ENCODE results near the gene HDAC9.

HDAC9 gene

GRCh38 chr7:18820981-18821380 lies 325.4 kb downstream of the HDAC9 start:
- Histone ChIP-seq H3K4me1 (ENCODE audit: control insufficient read depth in 1 of 2, insufficient read depth in 1 of 2, low read depth in 1 of 2, low read length in 1 of 2) (no peaks in the 10 kb centered on the region), H3K9me3 (no peaks in the 10 kb centered on the region), H3K4me3 (ENCODE audit: low read depth in 1 of 2, low read length in 1 of 2) (no peak overlapping the region), H3K36me3 (no peaks in the 10 kb centered on the region), H3K27ac (no peak overlapping the region), H3K27me3 (no peaks in the 10 kb centered on the region)
- TF ChIP-seq CTCF (IDR thresholded peaks at IDR 0.05), result no peak

GRCh38 chr7:18821554-18821953 lies 326.0 kb downstream of the HDAC9 start:
- Histone ChIP-seq H3K9me3 (no peaks in the 10 kb centered on the region), H3K4me1 (ENCODE audit: control insufficient read depth in 1 of 2, insufficient read depth in 1 of 2, low read depth in 1 of 2, low read length in 1 of 2) (no peaks in the 10 kb centered on the region), H3K27me3 (no peaks in the 10 kb centered on the region), H3K27ac (no peak overlapping the region), H3K4me3 (ENCODE audit: low read depth in 1 of 2, low read length in 1 of 2) (no peak overlapping the region), H3K36me3 (no peaks in the 10 kb centered on the region)
- no peak for TF ChIP-seq CTCF (IDR thresholded peaks at IDR 0.05)

GRCh38 chr7:18824157-18824556 lies 328.6 kb downstream of the HDAC9 start:
- Histone ChIP-seq H3K9me3 (no peaks in the 10 kb centered on the region), H3K36me3 (no peaks in the 10 kb centered on the region), H3K4me3 (ENCODE audit: low read depth in 1 of 2, low read length in 1 of 2) (no peak overlapping the region), H3K4me1 (ENCODE audit: control insufficient read depth in 1 of 2, insufficient read depth in 1 of 2, low read depth in 1 of 2, low read length in 1 of 2) (no peaks in the 10 kb centered on the region), H3K27ac (no peak overlapping the region), H3K27me3 (no peaks in the 10 kb centered on the region)
- TF ChIP-seq CTCF (IDR thresholded peaks at IDR 0.05), result no peak

GRCh38 chr7:18828260-18828993 lies 332.9 kb downstream of the HDAC9 start:
- H3K9me3 ChIP-seq, result no peaks in the 10 kb centered on the region
- no peak overlapping the region for H3K4me3 ChIP-seq (ENCODE audit: low read depth in 1 of 2, low read length in 1 of 2)
- H3K36me3 ChIP-seq, result no peaks in the 10 kb centered on the region
- no peaks in the 10 kb centered on the region for H3K4me1 ChIP-seq (ENCODE audit: control insufficient read depth in 1 of 2, insufficient read depth in 1 of 2, low read depth in 1 of 2, low read length in 1 of 2)
- no peaks in the 10 kb centered on the region for H3K27me3 ChIP-seq
- no peak for TF ChIP-seq CTCF (IDR thresholded peaks at IDR 0.05)
- no peak overlapping the region for H3K27ac ChIP-seq

- TF ChIP-seq CTCF (IDR thresholded peaks at IDR 0.05), result no peak
- Histone ChIP-seq H3K4me1 (ENCODE audit: control insufficient read depth in 1 of 2, insufficient read depth in 1 of 2, low read depth in 1 of 2, low read length in 1 of 2) (no peaks in the 10 kb centered on the region), H3K27me3 (no peaks in the 10 kb centered on the region)
These were observed 333.7 kb downstream of the HDAC9 start for GRCh38 chr7:18828994-18829857.

More at GRCh38 chr7:18828994-18829857, 333.7 kb downstream of the HDAC9 start:
- no peaks in the 10 kb centered on the region for H3K9me3 ChIP-seq
- no peak overlapping the region for H3K4me3 ChIP-seq (ENCODE audit: low read depth in 1 of 2, low read length in 1 of 2)
- H3K36me3 ChIP-seq, result no peaks in the 10 kb centered on the region
- H3K27ac ChIP-seq, result no peak overlapping the region
